ENCODE measurements around the gene ROPN1L. TPM values are rescaled to one million over a fixed set of nuclear protein-coding genes. Genes with fewer than 3 reads are reported as not detected.

ROPN1L gene
- total and polyA plus RNA-seq, 2 of the 8 experiments (the other 6 are each of a cell fraction or from before 2014, with no cell fraction given), result 0.24 to 0.73 TPM

GRCh38 chr5:10477943-10478342, 36.3 kb downstream of the ROPN1L start:
- DNase-seq (ENCODE audit: low read depth in 1 of 2, low spot score in 2 of 2) (no peak), FAIRE-seq (no peak)
- H4K20me1 ChIP-seq (replicated peaks in 1 of 2; ENCODE audit: control insufficient read depth in 1 of 2, insufficient read depth in 2 of 2, low read length in 2 of 2), result no peaks in the 10 kb centered on the region
- no peak overlapping the region for H2AK5ac ChIP-seq (ENCODE audit: low read depth, low read length)
- no peak overlapping the region for H3K27ac ChIP-seq (ENCODE audit: low read depth, low read length)
- H4K91ac ChIP-seq (replicated peaks; ENCODE audit: insufficient read length, low read length), result no peak overlapping the region
- no peaks in the 10 kb centered on the region for H3K79me1 ChIP-seq (ENCODE audit: low read depth, low read length)
- no peak overlapping the region for H2BK120ac ChIP-seq (replicated peaks; ENCODE audit: low read depth, low read length)
- 0 out of 7 replicates have a peak, but pooled peaks cover 0 to 4% (median 0%) of the 10 kb centered on the region in 4 experiments for H3K27me3 ChIP-seq (replicated peaks in 1 of 4; ENCODE audit: control insufficient read depth in 3 of 4, extremely low read depth in 1 of 4, insufficient read depth in 3 of 4, low read length in 3 of 4)
- H3K36me3 ChIP-seq (ENCODE audit: control insufficient read depth in 2 of 4, insufficient read depth in 4 of 4, low read length in 3 of 4), result no peaks in the 10 kb centered on the region
- WGBS, 2 experiments (ENCODE audit: extremely low coverage in 1 of 2, insufficient coverage in 1 of 2, insufficient read length in 1 of 2, insufficient replicate concordance in 2 of 2, low coverage in 1 of 2, low lambda C conversion rate in 2 of 2, missing lambda C conversion rate in 1 of 2), result 89% methylated on average over 6 of the region's 6 CpGs; no CpG with 5 or more reads in 1 of the 2 experiments
- H3K4ac ChIP-seq (replicated peaks; ENCODE audit: insufficient read length, low read depth, low read length), result no peak overlapping the region
- no peak overlapping the region for H2BK15ac ChIP-seq (ENCODE audit: low read length)
- no peaks in the 10 kb centered on the region for H3K79me2 ChIP-seq (ENCODE audit: control insufficient read depth in 1 of 2, insufficient read depth in 2 of 2, low read length in 2 of 2)
- no peak overlapping the region for H3K4me2 ChIP-seq (ENCODE audit: insufficient read depth in 1 of 2, low read depth in 2 of 2, low read length in 2 of 2)
- no peak overlapping the region for H4K5ac ChIP-seq (ENCODE audit: insufficient read length, low read depth, low read length)
- H3K4me3 ChIP-seq (ENCODE audit: extremely low read depth in 1 of 4, insufficient read depth in 2 of 4, low read depth in 3 of 4, low read length in 4 of 4), result no peak overlapping the region
- ChIA-PET CTCF (ENCODE audit: partially characterized antibody) (interaction anchor here (0.7 to 3.0 kb wide), 11 partner anchors 12 to 211 kb away, joined by 3 to 11 read pairs (median 3); no protein-coding TSS in a partner anchor), POLR2A (ENCODE audit: partially characterized antibody) (no interaction called here)
- H3K23me2 ChIP-seq (ENCODE audit: low read depth, low read length), result no peaks in the 10 kb centered on the region
- no peak overlapping the region for H3K14ac ChIP-seq (ENCODE audit: insufficient read length)
- no peak overlapping the region for H2BK5ac ChIP-seq (ENCODE audit: low read depth, low read length)
- H2BK12ac ChIP-seq (ENCODE audit: low read depth, low read length), result no peak overlapping the region
- no peak overlapping the region for H2BK20ac ChIP-seq (ENCODE audit: low read length)
- no peak overlapping the region for H4K8ac ChIP-seq (ENCODE audit: extremely low read depth, insufficient read depth, low read length)
- H3K4me1 ChIP-seq (replicated peaks in 1 of 4; ENCODE audit: control insufficient read depth in 3 of 4, insufficient read depth in 4 of 4, low read length in 3 of 4), result peaks cover 5 to 12% (median 8%) of the 10 kb centered on the region in 4 experiments; a peak in 4 of 7 replicates
- H3K9me3 ChIP-seq (ENCODE audit: insufficient read depth in 2 of 2, low read depth in 1 of 2, low read length in 1 of 2), result peaks cover 6 to 10% of the 10 kb centered on the region in 2 experiments; a peak in 1 of 4 replicates
- H3K18ac ChIP-seq (ENCODE audit: extremely low read depth, low read length), result no peak overlapping the region
- no peak overlapping the region for H3K23ac ChIP-seq (ENCODE audit: insufficient read length)
- no peak overlapping the region for H2AFZ ChIP-seq (ENCODE audit: low read length)
- H3K56ac ChIP-seq (replicated peaks; ENCODE audit: insufficient read length, low read depth, low read length), result no peak overlapping the region
- H3K9ac ChIP-seq (replicated peaks in 1 of 4; ENCODE audit: extremely low read depth in 1 of 4, low read depth in 3 of 4, low read length in 3 of 4), result no peak overlapping the region

All from H1 (cell line).